Astrocyte (in vitro differentiated cells and primary cell): Measurements from ENCODE around the gene DNHD1. TPM values are rescaled to one million over a fixed set of nuclear protein-coding genes. Genes with fewer than 3 reads are reported as not detected.
A peak's percentile ranks its signal among the peaks of the same experiment; 100 is the strongest.

Experiments
- DNase-seq: peaks from one replicate; pipeline ENCODE4 v3.0.0-alpha.2; 2010; ENCODE audit warnings: low read depth
- FAIRE-seq: peaks from 2 replicates; lab custom pipeline; 2011; peaks lifted over from hg19 to GRCh38; lab: Jason Lieb, UNC
- H2AFZ ChIP-seq: 2 replicates; pipeline ENCODE4 v1.6.0; 2012; ENCODE audit warnings: low read depth, low read length, inconsistent platforms
- H3K27ac ChIP-seq: 2 replicates; pipeline ENCODE4 v1.5.1; 2011; ENCODE audit warnings: low read depth, low read length, inconsistent platforms
- H3K27me3 ChIP-seq: 2 replicates; pipeline ENCODE4 v1.6.0; 2011; ENCODE audit warnings: low read length, inconsistent platforms; ENCODE audit not compliant: insufficient read depth
- H3K36me3 ChIP-seq: 2 replicates; pipeline ENCODE4 v1.5.1; 2011; ENCODE audit warnings: low read length, inconsistent platforms; ENCODE audit not compliant: insufficient read depth
- H3K4me1 ChIP-seq: 2 replicates; pipeline ENCODE4 v1.5.1; 2011; ENCODE audit warnings: low read length, inconsistent platforms; ENCODE audit not compliant: insufficient read depth
- H3K4me2 ChIP-seq: 2 replicates; pipeline ENCODE4 v1.6.0; 2012; ENCODE audit warnings: low read length, inconsistent platforms
- H3K4me3 ChIP-seq: 2 replicates; pipeline ENCODE4 v1.5.1; 2011; ENCODE audit warnings: low read depth, mild to moderate bottlenecking, low read length, inconsistent platforms; ENCODE audit not compliant: insufficient read depth
- H3K79me2 ChIP-seq: 2 replicates; pipeline ENCODE4 v1.6.0; 2012; ENCODE audit warnings: mild to moderate bottlenecking, low read length, inconsistent platforms; ENCODE audit not compliant: insufficient read depth
- H3K9ac ChIP-seq: 2 replicates; pipeline ENCODE4 v1.6.0; 2012; ENCODE audit warnings: mild to moderate bottlenecking, low read length, inconsistent platforms
- H3K9me3 ChIP-seq: 2 replicates; pipeline ENCODE4 v1.5.1; 2012; ENCODE audit warnings: low read depth, mild to moderate bottlenecking, low read length, inconsistent platforms; ENCODE audit not compliant: insufficient read depth
- H4K20me1 ChIP-seq: 2 replicates; pipeline ENCODE4 v1.6.0; 2012; ENCODE audit warnings: low read length, inconsistent platforms; ENCODE audit not compliant: insufficient read depth
- H3K27ac Mint-ChIP-seq: one replicate; pipeline ENCODE4 v1.8.0; 2021; ENCODE audit warnings: mild to moderate bottlenecking, mixed read lengths; ENCODE audit not compliant: unreplicated experiment
- H3K27me3 Mint-ChIP-seq: one replicate; pipeline ENCODE4 v1.8.0; 2021; ENCODE audit warnings: low read depth, mixed read lengths; ENCODE audit not compliant: unreplicated experiment
- H3K36me3 Mint-ChIP-seq: one replicate; pipeline ENCODE4 v1.8.0; 2021; ENCODE audit warnings: low read depth, mixed read lengths; ENCODE audit not compliant: unreplicated experiment
- H3K4me1 Mint-ChIP-seq: one replicate; pipeline ENCODE4 v1.8.0; 2021; ENCODE audit warnings: low read depth, mixed read lengths; ENCODE audit not compliant: unreplicated experiment
- H3K4me3 Mint-ChIP-seq: one replicate; pipeline ENCODE4 v1.8.0; 2021; ENCODE audit warnings: mild to moderate bottlenecking, moderate library complexity, mixed read lengths; ENCODE audit not compliant: unreplicated experiment
- H3K9me3 Mint-ChIP-seq: one replicate; pipeline ENCODE4 v1.8.0; 2021; ENCODE audit warnings: mild to moderate bottlenecking, mixed read lengths; ENCODE audit not compliant: unreplicated experiment
- CTCF ChIP-seq: IDR thresholded peaks from 2 replicates; pipeline ENCODE4 v1.5.1; 2011; ENCODE audit warnings: low read depth, mild to moderate bottlenecking, inconsistent platforms, low read length, moderate library complexity; ENCODE audit not compliant: insufficient read depth
- EZH2 ChIP-seq: IDR thresholded peaks from 2 replicates; pipeline ENCODE4 v1.6.1; 2012; ENCODE audit warnings: mild to moderate bottlenecking, low read length, inconsistent platforms; ENCODE audit not compliant: insufficient read depth
- total RNA-seq: library from RNA; stranded (reverse); gene quantifications from 2 replicates; pipeline ENCODE4 v1.2.1, GENCODE V29; 2021

The DNHD1 gene
- total RNA-seq, 1 donor from 2014 or later, result 8.2 TPM

- no peak for FAIRE-seq
- peaks cover 16% of the 10 kb centered on the region for H3K4me1 ChIP-seq
- peaks cover 36% of the 10 kb centered on the region for H3K36me3 ChIP-seq
- no peaks in the 10 kb centered on the region for H3K27me3 ChIP-seq
- no peak for TF ChIP-seq CTCF
- TF ChIP-seq EZH2, result no peak
- no peak overlapping the region for H2AFZ ChIP-seq
- Mint-ChIP-seq H3K9me3 (no peaks in the 10 kb centered on the region), H3K4me3 (peak overlapping the region; percentile 97), H3K4me1 (peaks cover 26% of the 10 kb centered on the region), H3K27ac (peak overlapping the region; percentile 98), H3K27me3 (no peaks in the 10 kb centered on the region), H3K36me3 (peaks cover 18% of the 10 kb centered on the region)
- H3K9me3 ChIP-seq, result no peaks in the 10 kb centered on the region
- H3K27ac ChIP-seq, result peak overlapping the region; percentile 89
- peaks cover 53% of the 10 kb centered on the region for H3K79me2 ChIP-seq
- peak overlapping the region; percentile 94 for H3K4me2 ChIP-seq
- H3K9ac ChIP-seq, result peak overlapping the region; percentile 99
- no peak for DNase-seq
- H4K20me1 ChIP-seq, result peaks cover 31% of the 10 kb centered on the region
- peak overlapping the region; percentile 90 for H3K4me3 ChIP-seq
Observed at GRCh38 chr11:6480299-6480914, 16.7 kb upstream of the DNHD1 start.

GRCh38 chr11:6481012-6481923 is 15.8 kb upstream of the DNHD1 start, which contains the start of the genes ARFIP2 and TIMM10B:
ARFIP2 (minus strand) TSS chr11:6481331; CDS start chr11:6480421, 910 bp downstream.
TIMM10B (plus strand) TSS chr11:6481501; CDS start chr11:6481517, 16 bp downstream.
- peaks cover 26% of the 10 kb centered on the region for H3K4me1 Mint-ChIP-seq
- H3K36me3 ChIP-seq, result peaks cover 43% of the 10 kb centered on the region

More at GRCh38 chr11:6481012-6481923, 15.8 kb upstream of the DNHD1 start, which contains the start of the genes ARFIP2 and TIMM10B:
- Histone ChIP-seq H3K4me3 (peak within 1 kb of the TSS; percentile 90), H4K20me1 (peaks cover 36% of the 10 kb centered on the region), H2AFZ (peak within 1 kb of the TSS; percentile 80), H3K4me2 (peak within 1 kb of the TSS; percentile 94), H3K9ac (peak within 1 kb of the TSS; percentile 99), H3K27ac (peak within 1 kb of the TSS; percentile 89), H3K79me2 (peaks cover 53% of the 10 kb centered on the region), H3K27me3 (no peaks in the 10 kb centered on the region), H3K4me1 (peaks cover 16% of the 10 kb centered on the region), H3K9me3 (no peaks in the 10 kb centered on the region)
- H3K27me3 Mint-ChIP-seq, result no peaks in the 10 kb centered on the region
- FAIRE-seq, result peak; percentile 59
- H3K36me3 Mint-ChIP-seq, result peaks cover 18% of the 10 kb centered on the region
- peak; percentile 96 for DNase-seq
- TF ChIP-seq EZH2 (no peak), CTCF (no peak)
- H3K4me3 Mint-ChIP-seq, result peak within 1 kb of the TSS; percentile 97
- H3K27ac Mint-ChIP-seq, result peak within 1 kb of the TSS; percentile 98
- no peaks in the 10 kb centered on the region for H3K9me3 Mint-ChIP-seq
